Kidney epithelial cell (primary cell): Measurements from ENCODE around the gene RBM17. TPM values are rescaled to one million over a fixed set of nuclear protein-coding genes. Genes with fewer than 3 reads are reported as not detected.

Source experiments
- DNase-seq: peaks from one replicate; pipeline ENCODE4 v3.0.0-alpha.2; 2010; ENCODE audit warnings: low read depth
- H3K27me3 ChIP-seq: 2 replicates; pipeline ENCODE4 v1.6.0; 2011; ENCODE audit warnings: low read length; ENCODE audit not compliant: control insufficient read depth, insufficient read depth
- H3K36me3 ChIP-seq: 2 replicates; pipeline ENCODE4 v1.5.1; 2011; ENCODE audit warnings: low read length; ENCODE audit not compliant: control insufficient read depth, insufficient read depth
- H3K4me3 ChIP-seq: 2 replicates; pipeline ENCODE4 v1.5.1; 2011; ENCODE audit warnings: low read depth, mild to moderate bottlenecking, control low read depth, low read length
- total RNA-seq: library from RNA; depleted of rRNA; stranded (reverse); fragments of >200 nt; gene quantifications from 2 replicates; pipeline ENCODE4 v1.2.3, GENCODE V29; 2015
- TF ChIP-seq, protein P1 (sequence below): IDR thresholded peaks from 2 replicates; pipeline ENCODE4 v1.5.1; 2011; ENCODE audit warnings: mild to moderate bottlenecking, moderate library complexity, low read length, control low read depth, inconsistent platforms; ENCODE audit not compliant: insufficient read depth, poor library complexity, severe bottlenecking

RBM17 gene
- total RNA-seq, 1 donor from 2014 or later, result 37.8 TPM

DNA sequence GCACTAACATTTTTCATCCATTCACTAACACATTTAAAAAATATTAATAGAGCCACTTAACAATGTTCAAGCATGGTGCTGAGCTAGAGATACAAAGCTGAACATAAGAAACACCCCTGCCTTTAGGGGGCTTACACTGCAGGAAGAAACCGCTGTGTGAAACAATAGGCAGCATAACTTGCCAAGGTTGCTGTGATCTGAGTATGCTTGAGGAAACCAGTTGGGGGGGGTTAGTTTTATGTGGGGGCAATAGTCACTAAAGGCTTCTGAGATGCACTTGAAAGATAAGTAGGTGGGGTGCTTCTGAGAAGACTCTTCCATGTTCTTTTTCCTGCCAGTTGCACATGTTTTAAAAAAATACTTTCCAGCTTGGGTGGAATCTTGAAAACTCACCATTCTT lies 2.8 kb downstream of the RBM17 start:
- Histone ChIP-seq H3K4me3 (no peak overlapping the region), H3K27me3 (no peaks in the 10 kb centered on the region), H3K36me3 (no peaks in the 10 kb centered on the region)
- no peak for DNase-seq
- TF ChIP-seq, protein P1, sequence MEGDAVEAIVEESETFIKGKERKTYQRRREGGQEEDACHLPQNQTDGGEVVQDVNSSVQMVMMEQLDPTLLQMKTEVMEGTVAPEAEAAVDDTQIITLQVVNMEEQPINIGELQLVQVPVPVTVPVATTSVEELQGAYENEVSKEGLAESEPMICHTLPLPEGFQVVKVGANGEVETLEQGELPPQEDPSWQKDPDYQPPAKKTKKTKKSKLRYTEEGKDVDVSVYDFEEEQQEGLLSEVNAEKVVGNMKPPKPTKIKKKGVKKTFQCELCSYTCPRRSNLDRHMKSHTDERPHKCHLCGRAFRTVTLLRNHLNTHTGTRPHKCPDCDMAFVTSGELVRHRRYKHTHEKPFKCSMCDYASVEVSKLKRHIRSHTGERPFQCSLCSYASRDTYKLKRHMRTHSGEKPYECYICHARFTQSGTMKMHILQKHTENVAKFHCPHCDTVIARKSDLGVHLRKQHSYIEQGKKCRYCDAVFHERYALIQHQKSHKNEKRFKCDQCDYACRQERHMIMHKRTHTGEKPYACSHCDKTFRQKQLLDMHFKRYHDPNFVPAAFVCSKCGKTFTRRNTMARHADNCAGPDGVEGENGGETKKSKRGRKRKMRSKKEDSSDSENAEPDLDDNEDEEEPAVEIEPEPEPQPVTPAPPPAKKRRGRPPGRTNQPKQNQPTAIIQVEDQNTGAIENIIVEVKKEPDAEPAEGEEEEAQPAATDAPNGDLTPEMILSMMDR, result no peak

DNA sequence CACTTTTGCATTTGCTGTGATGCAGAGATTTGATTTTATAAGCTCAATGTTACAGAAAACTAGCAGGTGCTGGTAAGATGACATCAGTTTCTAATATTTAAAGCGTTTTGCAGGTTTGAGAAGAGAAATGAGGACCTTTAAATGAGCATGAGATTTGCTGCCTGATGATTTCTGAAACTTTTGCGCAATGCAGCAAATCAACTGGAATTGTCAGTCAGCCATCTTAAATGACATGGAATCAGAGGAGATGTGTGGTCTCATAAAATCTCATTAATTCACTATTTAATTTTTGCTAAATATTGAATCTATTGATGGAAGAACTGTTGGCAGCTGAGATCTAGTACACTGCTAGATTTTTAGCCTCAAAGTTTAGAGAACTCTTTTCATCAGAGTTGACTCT lies 3.9 kb downstream of the RBM17 start:
- no peaks in the 10 kb centered on the region for H3K27me3 ChIP-seq
- H3K4me3 ChIP-seq, result no peak overlapping the region
- TF ChIP-seq, protein P1, result no peak
- H3K36me3 ChIP-seq, result no peaks in the 10 kb centered on the region
- no peak for DNase-seq

DNA sequence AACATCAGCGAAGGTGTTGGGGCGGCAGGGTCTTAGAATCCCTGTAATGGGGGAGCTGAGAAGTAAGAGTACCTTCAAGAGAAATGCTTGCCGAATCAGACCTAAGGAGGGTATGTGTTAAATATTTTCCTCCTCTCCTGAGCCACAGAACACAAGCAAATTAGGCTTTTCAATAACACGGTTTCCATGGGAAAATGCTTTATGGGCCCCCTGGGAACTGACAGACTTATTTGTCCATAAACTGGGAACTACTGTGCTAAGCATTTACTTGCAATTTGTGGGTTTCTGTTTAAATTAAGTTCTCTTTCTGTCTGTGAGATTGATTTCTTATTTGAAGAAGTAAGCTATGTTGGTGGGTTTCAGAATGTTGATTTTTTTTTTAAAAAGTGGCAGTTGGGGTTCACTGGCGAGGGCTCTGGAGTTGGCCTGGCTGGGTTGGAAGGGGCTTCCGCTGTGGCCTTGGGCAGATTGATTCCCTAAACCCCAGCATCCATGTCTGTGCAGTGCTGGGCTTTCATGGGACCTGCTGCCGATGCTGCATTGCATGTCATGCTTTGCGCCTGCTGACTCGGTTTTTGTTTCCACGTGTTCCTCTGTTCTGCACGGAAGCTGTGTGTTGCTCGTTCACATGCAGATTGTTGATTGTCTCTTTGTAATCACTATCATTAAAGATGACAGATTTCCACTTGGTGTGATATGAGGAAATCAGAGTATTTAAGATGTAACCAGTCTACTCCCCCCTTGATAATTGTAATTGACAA lies 7.2 kb downstream of the RBM17 start:
- H3K4me3 ChIP-seq, result no peak overlapping the region
- no peaks in the 10 kb centered on the region for H3K36me3 ChIP-seq
- TF ChIP-seq, protein P1, result no peak
- no peaks in the 10 kb centered on the region for H3K27me3 ChIP-seq
- DNase-seq, result no peak

DNA sequence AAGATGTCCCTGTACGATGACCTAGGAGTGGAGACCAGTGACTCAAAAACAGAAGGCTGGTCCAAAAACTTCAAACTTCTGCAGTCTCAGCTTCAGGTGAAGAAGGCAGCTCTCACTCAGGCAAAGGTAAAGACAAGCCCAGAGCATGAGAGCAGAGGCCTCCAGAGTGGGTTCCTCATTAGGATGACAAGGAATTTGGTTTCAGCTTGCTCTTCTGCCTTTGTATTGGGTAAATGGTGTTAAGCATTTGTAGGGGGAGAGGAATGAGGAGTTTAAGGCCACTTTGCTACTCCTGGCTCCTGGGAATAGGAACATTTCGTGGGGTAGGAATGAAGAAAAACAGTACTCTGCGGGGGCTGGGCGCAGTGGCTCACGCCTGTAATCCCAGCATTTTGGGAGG lies 8.2 kb downstream of the RBM17 start:
- H3K36me3 ChIP-seq, result no peaks in the 10 kb centered on the region
- no peak overlapping the region for H3K4me3 ChIP-seq
- TF ChIP-seq, protein P1, result no peak
- no peak for DNase-seq
- no peaks in the 10 kb centered on the region for H3K27me3 ChIP-seq

DNA sequence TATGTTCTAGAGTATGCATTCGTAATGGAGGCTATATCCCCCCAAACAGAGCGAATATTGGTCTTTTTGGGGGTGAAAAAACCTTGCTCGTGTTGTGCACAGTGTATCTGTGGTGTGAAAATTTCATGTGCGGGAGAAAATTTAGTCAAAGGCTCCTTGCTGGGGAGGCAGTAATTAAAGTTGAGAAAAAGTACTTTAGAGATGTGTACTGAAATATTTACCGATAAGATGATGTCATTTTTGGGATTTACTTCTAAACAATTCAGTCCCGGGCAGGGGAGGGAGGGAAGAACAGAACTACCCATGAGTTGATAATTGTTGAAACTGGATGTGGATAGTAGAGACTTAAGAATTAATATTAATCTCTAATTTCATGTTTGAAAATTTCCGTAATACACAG lies 9.3 kb downstream of the RBM17 start:
- DNase-seq, result no peak
- H3K27me3 ChIP-seq, result no peaks in the 10 kb centered on the region
- peaks cover 1% of the 10 kb centered on the region for H3K36me3 ChIP-seq
- TF ChIP-seq, protein P1, result no peak
- no peak overlapping the region for H3K4me3 ChIP-seq

DNA sequence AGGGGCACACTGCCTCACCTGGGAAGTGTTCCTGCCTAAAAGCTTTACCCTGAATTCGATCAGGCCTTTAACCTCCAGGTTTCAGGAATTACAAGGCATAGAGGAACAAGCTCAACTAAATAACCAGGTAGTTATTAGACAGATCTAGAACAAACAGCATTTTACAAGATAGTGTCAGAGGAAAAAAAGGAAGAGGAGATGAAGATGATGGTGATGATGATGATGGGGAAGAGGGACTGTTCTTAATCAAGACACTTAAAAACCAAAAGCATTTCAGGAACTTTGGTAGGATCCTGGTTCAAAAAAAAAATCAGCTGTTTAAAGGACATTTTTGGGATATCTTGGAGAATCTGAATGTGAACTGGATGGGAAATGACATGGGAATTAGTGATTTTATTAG lies 11.5 kb downstream of the RBM17 start:
- TF ChIP-seq, protein P1, result no peak
- no peak overlapping the region for H3K4me3 ChIP-seq
- no peak for DNase-seq
- H3K27me3 ChIP-seq, result no peaks in the 10 kb centered on the region
- H3K36me3 ChIP-seq, result peaks cover 1% of the 10 kb centered on the region
